Suprapubic skin (tissue), 3 donors: Measurements from ENCODE around the gene DCDC2C.

Source experiments
- POLR2A ChIP-seq, 2 donors: fragments of 450-650 bp; IDR thresholded peaks; one replicate each; pipeline ENCODE4 v1.6.1; 2017; ENCODE audit warnings: antibody characterized with exemption in 2 of 2, mild to moderate bottlenecking in 2 of 2, moderate library complexity in 2 of 2
- TF ChIP-seq, protein P1 (sequence below), 2 donors: fragments of 200-600 bp in 1 of 2; fragments of 450-650 bp in 1 of 2; sonication (generic) in 1 of 2; IDR thresholded peaks; one replicate each; pipeline ENCODE4 v1.5.1; 2016 to 2019; ENCODE audit warnings: antibody characterized with exemption in 2 of 2, mild to moderate bottlenecking in 1 of 2, moderate library complexity in 1 of 2

- TF ChIP-seq, protein P1, sequence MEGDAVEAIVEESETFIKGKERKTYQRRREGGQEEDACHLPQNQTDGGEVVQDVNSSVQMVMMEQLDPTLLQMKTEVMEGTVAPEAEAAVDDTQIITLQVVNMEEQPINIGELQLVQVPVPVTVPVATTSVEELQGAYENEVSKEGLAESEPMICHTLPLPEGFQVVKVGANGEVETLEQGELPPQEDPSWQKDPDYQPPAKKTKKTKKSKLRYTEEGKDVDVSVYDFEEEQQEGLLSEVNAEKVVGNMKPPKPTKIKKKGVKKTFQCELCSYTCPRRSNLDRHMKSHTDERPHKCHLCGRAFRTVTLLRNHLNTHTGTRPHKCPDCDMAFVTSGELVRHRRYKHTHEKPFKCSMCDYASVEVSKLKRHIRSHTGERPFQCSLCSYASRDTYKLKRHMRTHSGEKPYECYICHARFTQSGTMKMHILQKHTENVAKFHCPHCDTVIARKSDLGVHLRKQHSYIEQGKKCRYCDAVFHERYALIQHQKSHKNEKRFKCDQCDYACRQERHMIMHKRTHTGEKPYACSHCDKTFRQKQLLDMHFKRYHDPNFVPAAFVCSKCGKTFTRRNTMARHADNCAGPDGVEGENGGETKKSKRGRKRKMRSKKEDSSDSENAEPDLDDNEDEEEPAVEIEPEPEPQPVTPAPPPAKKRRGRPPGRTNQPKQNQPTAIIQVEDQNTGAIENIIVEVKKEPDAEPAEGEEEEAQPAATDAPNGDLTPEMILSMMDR (IDR thresholded peaks at IDR 0.05): no peak
- TF ChIP-seq POLR2A (IDR thresholded peaks at IDR 0.05): no peak
These were observed 55.5 kb downstream of the DCDC2C start for GRCh38 chr2:3758906-3759305.
